ENCODE results near the gene CLRN1.

DNA sequence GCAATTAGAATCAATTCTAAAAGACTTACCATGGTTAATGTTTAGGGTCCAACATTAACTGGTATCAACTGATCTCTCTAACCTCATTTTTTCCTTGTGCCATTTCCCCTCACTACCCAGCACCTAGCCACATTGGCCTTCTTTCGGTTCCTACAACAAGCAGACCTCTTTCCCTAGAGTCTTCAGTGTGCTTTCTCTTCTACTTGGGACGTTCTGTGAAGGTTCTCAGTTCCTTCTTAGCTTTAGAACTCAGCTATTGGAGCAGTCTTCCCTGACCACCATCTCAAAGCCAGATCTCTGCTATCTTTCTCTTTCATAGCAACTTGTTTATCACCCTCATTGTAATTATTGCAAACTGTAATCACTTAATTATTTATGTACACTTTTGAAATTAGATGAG lies 35.8 kb downstream of the CLRN1 start:
- TF ChIP-seq, protein P1, sequence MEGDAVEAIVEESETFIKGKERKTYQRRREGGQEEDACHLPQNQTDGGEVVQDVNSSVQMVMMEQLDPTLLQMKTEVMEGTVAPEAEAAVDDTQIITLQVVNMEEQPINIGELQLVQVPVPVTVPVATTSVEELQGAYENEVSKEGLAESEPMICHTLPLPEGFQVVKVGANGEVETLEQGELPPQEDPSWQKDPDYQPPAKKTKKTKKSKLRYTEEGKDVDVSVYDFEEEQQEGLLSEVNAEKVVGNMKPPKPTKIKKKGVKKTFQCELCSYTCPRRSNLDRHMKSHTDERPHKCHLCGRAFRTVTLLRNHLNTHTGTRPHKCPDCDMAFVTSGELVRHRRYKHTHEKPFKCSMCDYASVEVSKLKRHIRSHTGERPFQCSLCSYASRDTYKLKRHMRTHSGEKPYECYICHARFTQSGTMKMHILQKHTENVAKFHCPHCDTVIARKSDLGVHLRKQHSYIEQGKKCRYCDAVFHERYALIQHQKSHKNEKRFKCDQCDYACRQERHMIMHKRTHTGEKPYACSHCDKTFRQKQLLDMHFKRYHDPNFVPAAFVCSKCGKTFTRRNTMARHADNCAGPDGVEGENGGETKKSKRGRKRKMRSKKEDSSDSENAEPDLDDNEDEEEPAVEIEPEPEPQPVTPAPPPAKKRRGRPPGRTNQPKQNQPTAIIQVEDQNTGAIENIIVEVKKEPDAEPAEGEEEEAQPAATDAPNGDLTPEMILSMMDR (IDR thresholded peaks at IDR 0.05) = no peak
- TF ChIP-seq POLR2A (IDR thresholded peaks at IDR 0.05) = no peak

Measured in vagina (tissue), 2 donors.